ENCODE measurements around the gene F7. TPM values are rescaled to one million over a fixed set of nuclear protein-coding genes. Genes with fewer than 3 reads are reported as not detected.
"Not testable (repeated sequence)": the region's sequence is repeated elsewhere in the genome, so short reads cannot be mapped to it uniquely, and the experiment has no call there.

F7 gene
- total RNA-seq, 1 donor from 2014 or later = not detected

- ATAC-seq = no peak
- peak; percentile 21 for DNase-seq
- intact Hi-C loops (cut with micrococcal nuclease) = no loop called here
Observed at GRCh38 chr13:113095146-113096051, 10.2 kb upstream of the F7 start.

- ATAC-seq (no peak), DNase-seq (peak; percentile 23)
- intact Hi-C loops (cut with micrococcal nuclease) = no loop called here
Observed at GRCh38 chr13:113096052-113096744, 9.4 kb upstream of the F7 start.

GRCh38 chr13:113096745-113097305 is 8.8 kb upstream of the F7 start:
- peak; percentile 11 for ATAC-seq
- peak; percentile 22 for DNase-seq
- intact Hi-C loops (cut with micrococcal nuclease) = no loop called here

- ATAC-seq = no peak
- no peak for DNase-seq
- intact Hi-C loops (cut with micrococcal nuclease) = no loop called here
Observed at GRCh38 chr13:113097651-113098050, 7.9 kb upstream of the F7 start.

- intact Hi-C loops (cut with micrococcal nuclease) = no loop called here
- no peak for ATAC-seq
- no peak for DNase-seq
Observed at GRCh38 chr13:113098162-113098732, 7.3 kb upstream of the F7 start.

GRCh38 chr13:113099142-113099541 is 6.4 kb upstream of the F7 start:
- no peak for ATAC-seq
- DNase-seq = no peak
- intact Hi-C loops (cut with micrococcal nuclease) = no loop called here

- DNase-seq; intact Hi-C loops (cut with micrococcal nuclease): not testable (repeated sequence)
- peak; percentile 9 for ATAC-seq
Observed at GRCh38 chr13:113102302-113102701, 3.3 kb upstream of the F7 start.

- ATAC-seq = peak; percentile 15
- no peak for DNase-seq
- intact Hi-C loops (cut with micrococcal nuclease) = no loop called here
Observed at GRCh38 chr13:113102727-113103126, 2.9 kb upstream of the F7 start.

GRCh38 chr13:113103646-113104045 is 1.9 kb upstream of the F7 start:
- intact Hi-C loops (cut with micrococcal nuclease) = no loop called here
- DNase-seq = no peak
- peak; percentile 18 for ATAC-seq

GRCh38 chr13:113105921-113106452 is 396 bp downstream of the F7 start:
- intact Hi-C loops (cut with micrococcal nuclease) = no loop called here
- ATAC-seq = no peak
- no peak for DNase-seq

GRCh38 chr13:113106711-113107351 is 1.2 kb downstream of the F7 start:
- no peak for ATAC-seq
- peak; percentile 22 for DNase-seq
- intact Hi-C loops (cut with micrococcal nuclease) = no loop called here

- intact Hi-C loops (cut with micrococcal nuclease); DNase-seq; ATAC-seq: not testable (repeated sequence)
Observed at GRCh38 chr13:113108521-113108920, 2.9 kb downstream of the F7 start.

GRCh38 chr13:113109151-113110047 is 3.8 kb downstream of the F7 start:
- ATAC-seq (peak; percentile 36), DNase-seq (peak; percentile 25)
- intact Hi-C loops (cut with micrococcal nuclease) = no loop called here

- DNase-seq (peak; percentile 37), ATAC-seq (peak; percentile 58)
- intact Hi-C loops (cut with micrococcal nuclease) = no loop called here
Observed at GRCh38 chr13:113110048-113110851, 4.7 kb downstream of the F7 start.

GRCh38 chr13:113110852-113111315 is 5.3 kb downstream of the F7 start:
- peak; percentile 21 for DNase-seq
- ATAC-seq = no peak
- intact Hi-C loops (cut with micrococcal nuclease) = no loop called here

- intact Hi-C loops (cut with micrococcal nuclease); ATAC-seq: not testable (repeated sequence)
- DNase-seq = peak; percentile 9
Observed at GRCh38 chr13:113111821-113112220, 6.2 kb downstream of the F7 start.

- ATAC-seq; intact Hi-C loops (cut with micrococcal nuclease); DNase-seq: not testable (repeated sequence)
Observed at GRCh38 chr13:113112475-113112874, 6.9 kb downstream of the F7 start.
